ENCODE results near the gene NFRKB.
"Not testable (repeated sequence)": the region's sequence is repeated elsewhere in the genome, so short reads cannot be mapped to it uniquely, and the experiment has no call there.

The NFRKB gene

DNA sequence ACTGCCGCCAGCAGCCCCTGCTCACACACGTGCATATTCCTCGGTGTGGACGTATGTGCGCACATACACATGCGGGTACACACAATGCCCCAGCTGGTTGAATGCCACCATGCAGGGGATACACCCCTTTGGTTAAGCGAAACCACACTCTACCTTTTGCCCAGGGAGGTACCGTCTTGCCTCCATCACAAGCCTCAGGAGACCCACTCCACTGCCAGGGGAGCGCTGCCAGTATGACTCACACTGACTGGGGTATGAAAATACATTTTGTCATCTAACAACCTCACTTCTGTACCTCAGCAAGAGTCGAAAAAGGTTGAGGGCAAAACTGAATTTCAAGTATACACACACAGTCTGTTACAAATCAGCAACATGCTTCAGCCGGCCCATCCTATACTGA is 40.3 kb downstream of the NFRKB start:
- FAIRE-seq (no peak), DNase-seq (ENCODE audit: insufficient read length, low spot score) (no peak)
- TF ChIP-seq, protein P1, sequence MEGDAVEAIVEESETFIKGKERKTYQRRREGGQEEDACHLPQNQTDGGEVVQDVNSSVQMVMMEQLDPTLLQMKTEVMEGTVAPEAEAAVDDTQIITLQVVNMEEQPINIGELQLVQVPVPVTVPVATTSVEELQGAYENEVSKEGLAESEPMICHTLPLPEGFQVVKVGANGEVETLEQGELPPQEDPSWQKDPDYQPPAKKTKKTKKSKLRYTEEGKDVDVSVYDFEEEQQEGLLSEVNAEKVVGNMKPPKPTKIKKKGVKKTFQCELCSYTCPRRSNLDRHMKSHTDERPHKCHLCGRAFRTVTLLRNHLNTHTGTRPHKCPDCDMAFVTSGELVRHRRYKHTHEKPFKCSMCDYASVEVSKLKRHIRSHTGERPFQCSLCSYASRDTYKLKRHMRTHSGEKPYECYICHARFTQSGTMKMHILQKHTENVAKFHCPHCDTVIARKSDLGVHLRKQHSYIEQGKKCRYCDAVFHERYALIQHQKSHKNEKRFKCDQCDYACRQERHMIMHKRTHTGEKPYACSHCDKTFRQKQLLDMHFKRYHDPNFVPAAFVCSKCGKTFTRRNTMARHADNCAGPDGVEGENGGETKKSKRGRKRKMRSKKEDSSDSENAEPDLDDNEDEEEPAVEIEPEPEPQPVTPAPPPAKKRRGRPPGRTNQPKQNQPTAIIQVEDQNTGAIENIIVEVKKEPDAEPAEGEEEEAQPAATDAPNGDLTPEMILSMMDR (IDR thresholded peaks at IDR 0.05; ENCODE audit: insufficient read depth, missing control alignments): no peak

DNA sequence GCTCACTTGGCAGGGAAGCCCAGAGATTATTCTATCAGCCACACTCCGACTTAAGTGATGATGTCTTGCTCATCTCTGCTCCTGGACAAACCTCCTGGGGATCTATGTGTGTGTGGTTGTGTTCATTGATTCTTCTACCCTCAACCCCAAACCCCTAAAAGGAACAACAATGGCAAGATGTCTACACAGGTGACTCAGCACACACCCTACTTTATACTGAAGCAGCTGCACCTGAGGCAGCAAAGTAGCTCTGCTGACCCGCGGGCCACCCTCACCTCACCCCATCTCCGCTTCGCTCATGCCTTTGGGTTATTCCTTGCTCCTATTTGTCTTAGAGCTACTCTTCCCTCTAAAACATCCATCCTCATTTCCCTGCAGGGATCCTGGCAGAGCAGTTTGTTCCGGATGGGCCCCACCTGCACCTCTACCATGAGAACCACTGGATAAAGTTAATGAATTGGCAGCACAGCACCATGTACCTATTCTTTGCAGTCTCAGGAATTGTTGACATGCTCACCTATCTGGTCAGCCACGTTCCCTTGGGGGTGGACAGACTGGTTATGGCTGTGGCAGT is 41.1 kb downstream of the NFRKB start:
- DNase-seq (ENCODE audit: insufficient read length, low spot score) (no peak), FAIRE-seq (no peak)
- TF ChIP-seq, protein P1 (IDR thresholded peaks at IDR 0.05; ENCODE audit: insufficient read depth, missing control alignments): no peak

DNA sequence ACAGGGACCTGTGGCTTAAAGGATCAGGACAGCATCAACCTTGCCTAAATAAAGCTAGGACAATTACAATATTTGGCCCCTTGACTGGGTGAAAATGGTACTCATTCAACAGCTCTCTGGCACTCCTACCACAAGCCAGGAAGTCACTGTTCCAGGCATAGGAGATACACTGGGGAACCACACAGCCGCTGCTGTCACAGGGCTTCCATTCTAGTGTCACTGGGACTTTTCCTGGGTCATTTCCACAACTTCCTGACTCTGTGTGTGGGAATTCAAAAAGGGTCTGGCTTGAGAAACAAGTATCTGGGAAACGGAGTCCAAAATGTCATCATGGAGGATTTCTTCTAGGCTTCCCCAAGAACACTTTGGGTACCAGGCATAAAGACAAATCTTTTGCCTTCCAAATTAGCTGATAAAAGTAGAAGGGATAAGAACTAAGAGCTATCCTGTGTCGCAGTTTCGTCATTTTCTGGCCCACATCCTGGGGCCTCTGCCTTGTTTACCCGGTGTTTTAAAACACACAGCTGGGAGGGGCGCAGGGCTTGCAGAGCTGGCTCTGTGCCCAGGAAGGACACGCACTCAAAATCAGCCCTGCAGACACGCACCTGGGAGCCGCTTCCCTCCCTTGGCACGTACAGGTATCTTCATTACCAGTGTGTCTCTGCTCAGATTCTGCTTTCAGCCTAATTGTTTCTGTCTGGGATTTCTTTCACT is 41.7 kb downstream of the NFRKB start:
- DNase-seq (ENCODE audit: insufficient read length, low spot score) (no peak), FAIRE-seq (no peak)
- TF ChIP-seq, protein P1 (IDR thresholded peaks at IDR 0.05; ENCODE audit: insufficient read depth, missing control alignments): no peak

DNA sequence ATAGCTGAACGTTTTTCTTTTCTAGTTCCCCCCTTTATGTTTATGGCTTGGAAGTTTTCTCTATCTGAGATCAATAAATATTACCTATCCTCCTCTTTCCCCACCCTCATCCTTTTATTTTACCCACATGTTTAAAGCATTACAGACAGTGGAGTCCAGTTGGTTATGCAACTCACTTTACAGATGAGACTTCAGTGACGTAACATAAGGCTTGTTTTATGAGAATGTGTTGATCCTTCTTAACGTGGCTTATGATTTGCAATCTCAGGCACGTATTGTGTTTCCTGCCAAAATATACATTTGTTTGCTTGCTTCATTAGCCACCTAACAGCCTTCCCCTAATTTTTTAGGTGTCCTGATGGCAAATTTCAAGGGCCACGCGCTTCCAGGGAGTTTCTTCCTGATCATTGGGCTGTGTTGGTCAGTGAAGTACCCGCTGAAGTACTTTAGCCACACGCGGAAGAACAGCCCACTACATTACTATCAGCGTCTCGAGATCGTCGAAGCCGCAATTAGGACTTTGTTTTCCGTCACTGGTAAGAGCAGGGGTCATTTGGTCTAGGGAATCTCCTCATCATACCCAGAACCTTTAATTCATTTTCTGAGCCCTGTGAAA is 43.1 kb downstream of the NFRKB start:
- FAIRE-seq: no peak
- no peak for DNase-seq (ENCODE audit: insufficient read length, low spot score)
- TF ChIP-seq, protein P1 (IDR thresholded peaks at IDR 0.05; ENCODE audit: insufficient read depth, missing control alignments): no peak

DNA sequence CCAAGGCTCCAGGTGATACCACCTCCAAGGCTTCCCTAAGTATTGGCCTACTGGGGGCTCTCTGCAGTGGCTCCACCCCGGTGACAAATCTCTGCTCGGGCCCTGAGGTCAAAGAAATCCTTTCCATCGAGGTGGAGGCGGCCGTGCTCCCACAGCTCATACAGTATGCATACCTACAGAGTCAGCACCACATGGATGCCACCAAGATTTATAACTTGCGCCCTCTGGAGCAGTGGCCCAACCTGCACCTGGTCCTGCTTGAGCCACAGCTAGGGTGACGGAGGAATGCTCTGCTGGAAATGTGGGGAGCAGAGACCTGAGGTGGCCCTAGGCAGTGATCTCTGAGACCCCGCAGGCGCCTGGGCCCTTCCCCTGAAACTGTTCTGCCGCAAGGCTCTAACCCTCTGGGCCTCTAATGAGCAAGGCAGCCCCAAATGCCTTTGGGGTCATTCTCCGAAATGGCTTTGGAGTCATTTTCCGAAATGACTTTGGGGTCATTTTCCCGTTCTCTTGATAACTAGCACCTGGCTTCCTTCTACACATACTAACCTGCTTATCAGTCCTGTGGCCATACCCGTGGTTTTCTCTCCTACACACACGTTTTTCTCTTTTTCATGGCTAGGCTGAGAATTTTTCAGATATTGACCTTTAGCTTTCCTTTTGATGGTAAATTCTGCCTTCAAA is 45.8 kb downstream of the NFRKB start:
- TF ChIP-seq, protein P1 (IDR thresholded peaks at IDR 0.05; ENCODE audit: insufficient read depth, missing control alignments): no peak
- no peak for FAIRE-seq
- DNase-seq (ENCODE audit: insufficient read length, low spot score): no peak

DNA sequence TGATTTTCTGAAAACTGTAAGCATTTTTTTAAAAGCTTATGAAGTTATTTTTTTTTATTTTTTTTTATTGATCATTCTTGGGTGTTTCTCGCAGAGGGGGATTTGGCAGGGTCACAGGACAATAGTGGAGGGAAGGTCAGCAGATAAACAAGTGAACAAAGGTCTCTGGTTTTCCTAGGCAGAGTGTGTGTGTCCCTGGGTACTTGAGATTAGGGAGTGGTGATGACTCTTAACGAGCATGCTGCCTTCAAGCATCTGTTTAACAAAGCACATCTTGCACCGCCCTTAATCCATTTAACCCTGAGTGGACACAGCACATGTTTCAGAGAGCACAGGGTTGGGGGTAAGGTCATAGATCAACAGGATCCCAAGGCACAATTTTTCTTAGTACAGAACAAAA is 48.0 kb downstream of the NFRKB start:
- not testable (repeated sequence) for DNase-seq (ENCODE audit: insufficient read length, low spot score); FAIRE-seq

DNA sequence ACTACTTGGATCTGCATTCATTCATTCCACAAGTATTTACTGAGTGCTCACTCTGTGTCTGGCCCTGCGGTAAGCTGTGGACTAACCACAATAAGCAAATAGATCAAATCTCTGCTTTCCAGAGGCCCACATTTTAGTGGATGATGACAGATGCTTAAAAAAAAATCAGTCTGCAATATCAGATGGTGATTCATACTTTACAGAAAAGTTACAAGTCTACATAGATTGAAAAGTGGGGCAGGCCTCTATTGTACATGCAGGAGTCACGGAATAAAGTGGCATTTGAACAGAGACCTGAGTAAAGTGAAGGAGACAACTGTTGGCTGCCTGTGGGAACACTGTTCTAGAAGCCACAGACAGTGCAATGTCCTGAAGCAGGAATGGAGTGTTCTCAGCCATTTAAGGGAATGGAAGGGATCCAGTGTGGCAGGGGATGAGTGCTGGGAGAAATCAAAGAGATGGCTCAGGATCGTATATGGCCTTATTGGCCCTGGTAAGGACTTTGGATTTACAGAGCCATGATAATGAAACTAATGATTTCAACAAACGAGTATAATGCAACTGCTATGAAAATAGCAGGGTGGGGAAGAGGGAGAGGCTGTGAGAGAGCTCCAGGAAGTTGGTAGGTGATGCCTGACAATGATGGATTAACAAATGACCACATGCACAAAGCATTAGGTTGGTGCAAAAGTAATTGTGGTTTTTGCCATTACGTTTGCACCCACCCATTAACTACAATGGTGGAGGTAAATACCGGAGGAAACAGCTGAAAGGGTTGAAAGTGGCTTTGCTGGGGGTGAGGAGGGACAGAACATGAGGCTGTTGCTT is 48.7 kb downstream of the NFRKB start:
- FAIRE-seq (no peak), DNase-seq (ENCODE audit: insufficient read length, low spot score) (no peak)
- TF ChIP-seq, protein P1 (IDR thresholded peaks at IDR 0.05; ENCODE audit: insufficient read depth, missing control alignments): no peak
